HG03139 (cell line): ENCODE results near the gene DPEP1.
"Not testable (repeated sequence)": the region's sequence is repeated elsewhere in the genome, so short reads cannot be mapped to it uniquely, and the experiment has no call there.

ENCODE experiments used
- ATAC-seq: cut with Tn5 transposase; IDR thresholded peaks from one replicate; pipeline ENCODE4 v1.9.1; 2021; ENCODE audit not compliant: unreplicated experiment

The DPEP1 gene

DNA sequence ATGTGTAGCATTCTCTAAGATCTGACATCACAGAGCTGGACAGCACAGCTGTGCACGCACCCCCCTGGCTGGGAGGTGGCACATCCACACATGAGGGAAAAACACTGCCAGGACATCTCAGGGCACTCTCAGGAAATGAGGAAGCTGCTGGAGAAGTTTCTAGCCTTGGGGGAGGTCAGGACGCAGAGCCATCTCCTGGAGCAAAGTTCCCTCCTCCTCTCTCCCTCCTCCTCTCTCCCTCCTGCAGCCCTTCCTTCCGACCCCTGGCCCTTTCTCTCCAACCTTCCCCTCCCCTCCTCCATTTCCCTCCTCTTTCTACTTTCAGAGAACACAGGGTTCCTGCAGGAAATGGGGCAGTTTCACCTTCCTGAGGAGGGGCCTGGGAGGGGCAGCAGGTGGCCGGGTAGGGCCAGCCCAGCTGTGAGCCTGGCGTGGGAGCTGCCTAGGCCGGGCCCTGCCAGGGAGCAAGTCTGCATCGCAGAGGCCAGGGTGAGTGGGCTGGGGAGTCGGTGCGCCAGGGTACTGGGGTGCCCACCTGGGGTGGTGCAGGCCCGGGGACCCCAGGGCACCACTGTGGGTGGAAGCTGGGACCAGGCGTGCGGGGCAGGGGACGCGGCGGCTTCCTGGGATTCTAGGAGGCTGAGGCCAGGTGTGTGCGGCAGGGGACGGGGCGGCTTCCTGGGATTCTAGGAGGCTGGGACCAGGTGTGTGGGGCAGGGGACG is at the start of gene DPEP1:
Gene DPEP1, plus strand, starts transcription at position 412 of the 723 bp plus-strand sequence. CDS start 16,769 bp downstream, outside the sequence.
- no peak for ATAC-seq

DNA sequence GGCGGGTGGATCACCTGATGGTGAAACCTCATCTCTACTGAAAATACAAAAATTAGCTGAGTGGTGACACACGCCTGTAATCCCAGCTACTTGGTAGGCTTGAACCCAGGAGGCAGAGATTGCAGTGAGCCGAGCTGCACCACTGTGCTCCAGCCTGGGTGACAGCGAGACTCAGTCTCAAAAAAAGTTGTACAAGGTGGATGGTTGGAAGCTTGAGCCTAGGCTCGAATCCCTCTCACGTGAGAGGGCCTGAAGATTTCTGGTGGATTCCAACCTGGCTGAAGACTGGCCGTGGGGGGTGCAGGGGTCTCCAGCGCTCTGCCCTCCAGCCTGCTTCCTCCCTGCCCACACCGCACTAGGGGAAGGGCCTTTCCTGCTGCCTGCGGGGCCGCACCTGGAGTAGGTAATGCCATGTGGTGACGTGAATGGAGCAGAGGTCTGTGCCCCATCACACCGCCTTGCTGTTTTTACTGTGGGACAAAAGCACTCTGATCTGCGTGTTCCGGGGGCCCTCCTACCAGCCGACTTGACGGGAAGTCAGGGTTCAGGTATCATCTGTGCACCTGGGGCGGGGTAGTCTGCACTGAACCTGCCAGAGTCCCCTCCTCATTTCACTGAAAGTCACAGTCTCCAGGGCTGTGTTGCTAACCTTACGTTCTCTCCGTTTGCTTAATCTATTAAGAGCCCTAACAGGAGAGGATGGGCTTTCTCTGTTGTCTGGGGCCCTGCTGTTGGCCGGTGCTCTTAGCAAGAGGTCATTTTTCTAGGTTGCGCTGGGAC is 48.8 kb upstream of the DPEP1 start:
- ATAC-seq = no peak

DNA sequence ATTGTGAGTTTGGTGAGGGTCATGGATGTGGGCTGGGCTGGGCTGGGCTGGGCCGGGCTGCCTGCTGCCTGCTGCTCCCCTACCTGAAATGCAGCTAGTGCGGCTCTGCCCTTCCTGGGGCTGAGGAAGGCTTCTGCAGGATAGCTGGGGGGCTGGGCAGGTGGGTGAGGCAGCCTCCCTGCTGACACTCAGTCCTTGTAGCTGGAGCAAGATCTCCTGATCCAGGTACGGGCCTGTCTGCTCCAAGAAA is 48.3 kb upstream of the DPEP1 start:
- ATAC-seq = no peak

DNA sequence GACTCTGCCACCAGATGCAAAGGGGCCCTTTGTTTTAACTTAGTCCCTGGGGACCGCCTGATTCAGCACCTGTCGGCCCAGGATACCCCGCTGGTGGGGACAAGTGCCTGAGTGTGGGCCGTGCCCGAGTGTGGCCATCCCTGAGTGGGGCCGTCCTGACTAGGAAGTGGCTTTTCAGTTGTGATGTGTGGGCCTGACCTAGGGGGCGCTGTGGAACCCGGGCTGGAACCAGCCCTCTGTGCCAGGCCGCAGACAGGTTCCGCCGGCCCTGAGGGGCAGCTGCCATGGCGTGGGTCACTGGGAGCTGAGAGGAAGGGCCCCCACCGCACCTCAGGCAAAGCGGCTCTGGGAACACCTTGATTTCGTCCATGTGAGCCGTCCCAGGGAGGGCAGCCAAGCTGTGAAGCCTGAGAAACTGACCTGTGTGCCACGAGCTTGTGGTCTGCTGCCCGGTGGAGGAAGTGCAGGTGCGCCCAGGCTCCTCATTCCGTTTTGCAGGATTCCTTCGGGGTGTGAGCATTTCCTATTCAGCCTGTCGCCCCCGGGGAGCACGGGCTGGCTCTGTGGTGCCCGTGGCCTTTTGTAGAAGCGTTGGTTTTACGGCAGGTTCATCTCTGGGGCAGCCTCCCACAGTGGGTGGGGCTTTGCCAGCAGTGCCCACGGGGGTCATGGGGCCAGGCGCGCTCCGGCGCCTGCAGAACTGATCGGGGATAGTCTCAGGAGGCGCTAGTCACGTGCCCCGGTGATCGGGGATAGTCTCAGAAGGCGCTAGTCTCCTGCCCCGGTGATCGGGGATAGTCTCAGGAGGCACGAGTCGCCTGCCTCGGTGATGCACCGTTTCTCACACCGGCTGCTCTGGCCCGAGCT is 47.7 kb upstream of the DPEP1 start:
- ATAC-seq = no peak

DNA sequence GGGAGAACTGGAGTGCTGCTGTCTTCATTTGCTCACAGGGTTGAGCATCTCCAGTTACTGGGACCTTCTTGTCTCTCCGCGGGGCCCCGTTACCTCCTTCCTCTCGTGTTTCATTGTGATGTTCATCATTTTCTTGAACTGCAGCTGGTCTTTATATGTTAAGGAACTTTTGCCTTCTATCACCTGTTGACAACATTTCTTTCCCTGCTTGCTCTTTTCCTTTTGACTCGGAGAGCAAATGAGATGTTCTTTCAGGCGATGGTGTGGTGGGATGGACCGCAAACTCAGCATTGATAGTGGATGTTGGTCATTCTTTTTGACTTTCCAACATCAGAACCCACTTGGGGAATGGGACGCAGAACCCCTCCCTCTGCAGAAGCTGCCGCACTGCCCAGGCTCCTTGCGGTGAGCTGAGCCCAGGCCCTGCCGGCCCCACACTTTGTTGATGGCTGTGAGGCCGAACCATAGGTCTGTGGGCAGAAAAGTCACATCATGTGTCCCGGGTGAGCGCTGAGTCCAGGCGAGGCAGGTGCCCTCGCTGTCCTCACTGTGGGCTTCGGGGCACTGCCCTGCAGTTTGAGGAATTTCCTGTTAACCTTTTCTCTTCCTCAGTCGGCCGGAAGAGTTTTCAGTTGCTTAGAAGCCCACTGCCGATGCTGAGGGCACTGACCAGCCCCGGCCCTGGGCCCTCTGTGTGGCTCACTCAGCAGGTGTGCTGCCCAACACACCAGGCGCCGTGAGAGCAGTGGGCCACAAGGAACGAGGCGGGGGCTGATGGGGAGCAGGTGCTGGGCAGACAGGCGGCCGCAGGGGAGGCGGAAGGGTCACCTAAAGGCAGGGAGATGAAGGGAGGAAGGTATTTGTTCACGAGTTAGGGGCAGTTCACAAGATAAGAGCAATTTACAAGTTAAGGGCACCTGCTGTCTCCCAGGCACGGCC is 45.5 kb upstream of the DPEP1 start:
- no peak for ATAC-seq

DNA sequence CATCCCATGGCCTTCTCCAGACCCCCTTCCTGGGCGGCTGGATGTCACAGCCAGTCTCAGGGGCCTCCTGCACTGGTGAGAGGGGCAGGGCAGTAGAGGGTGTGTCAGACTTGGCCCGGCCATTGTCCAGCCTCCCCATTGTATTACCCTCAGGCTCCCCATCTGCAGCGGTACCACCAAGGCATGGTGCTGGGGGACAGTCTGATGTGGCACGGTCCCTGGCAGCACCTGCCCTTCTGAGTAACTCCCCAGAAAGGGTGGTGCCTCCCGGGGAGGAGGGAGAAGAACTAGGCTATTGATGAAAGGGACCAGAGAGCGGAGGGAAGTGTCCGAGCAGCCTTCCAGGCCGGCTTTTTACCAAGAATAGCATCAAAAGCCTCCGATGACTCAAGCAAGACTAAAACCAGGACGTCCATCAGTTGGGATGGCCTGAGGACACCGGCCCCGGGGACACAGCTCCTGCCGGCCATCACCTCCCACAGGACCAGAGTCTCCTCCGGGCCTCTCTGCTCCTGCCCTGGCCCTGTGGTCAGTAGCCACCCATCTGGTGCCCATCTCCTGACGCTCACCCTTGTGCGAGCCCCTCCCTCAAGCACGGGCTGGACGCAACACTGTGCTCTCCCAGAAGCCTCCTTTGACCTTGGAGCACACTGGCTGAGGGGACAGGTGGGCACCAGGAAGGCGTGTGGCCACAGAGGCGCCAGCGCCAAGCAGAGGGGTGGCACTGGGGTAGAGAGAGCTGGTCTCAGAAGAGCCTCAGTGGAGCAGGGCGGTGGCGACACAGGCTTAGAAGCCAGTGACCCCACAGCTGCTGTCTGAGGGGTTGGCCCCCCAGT is 43.7 kb upstream of the DPEP1 start:
- ATAC-seq = no peak

DNA sequence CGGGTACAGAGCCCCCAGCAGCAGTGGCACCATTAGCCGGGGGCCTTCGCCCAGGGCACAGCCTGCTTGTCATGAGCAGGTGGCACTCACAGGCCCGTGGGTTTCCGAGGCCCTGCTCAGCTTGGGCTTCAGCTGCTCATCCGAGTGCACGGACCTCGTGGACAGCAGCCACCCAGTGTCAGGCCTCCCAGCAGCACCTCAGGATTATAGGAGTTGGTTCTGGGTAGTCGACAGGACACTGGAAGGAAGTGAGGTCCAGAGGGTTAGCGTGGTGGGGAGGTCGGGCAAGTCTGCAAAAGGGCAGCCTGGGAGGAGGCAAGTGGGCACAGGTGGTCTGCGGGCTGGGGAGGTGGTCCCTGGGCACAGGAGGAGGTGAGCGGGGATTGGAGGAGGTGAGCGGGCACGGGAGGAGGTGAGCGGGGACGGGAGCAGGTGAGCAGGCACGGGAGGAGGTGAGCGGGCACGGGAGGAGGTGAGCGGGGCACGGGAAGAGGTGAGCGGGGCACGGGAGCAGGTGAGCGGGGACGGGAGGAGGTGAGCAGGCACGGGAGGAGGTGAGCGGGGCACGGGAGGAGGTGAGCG is 43.0 kb upstream of the DPEP1 start:
- ATAC-seq = no peak

DNA sequence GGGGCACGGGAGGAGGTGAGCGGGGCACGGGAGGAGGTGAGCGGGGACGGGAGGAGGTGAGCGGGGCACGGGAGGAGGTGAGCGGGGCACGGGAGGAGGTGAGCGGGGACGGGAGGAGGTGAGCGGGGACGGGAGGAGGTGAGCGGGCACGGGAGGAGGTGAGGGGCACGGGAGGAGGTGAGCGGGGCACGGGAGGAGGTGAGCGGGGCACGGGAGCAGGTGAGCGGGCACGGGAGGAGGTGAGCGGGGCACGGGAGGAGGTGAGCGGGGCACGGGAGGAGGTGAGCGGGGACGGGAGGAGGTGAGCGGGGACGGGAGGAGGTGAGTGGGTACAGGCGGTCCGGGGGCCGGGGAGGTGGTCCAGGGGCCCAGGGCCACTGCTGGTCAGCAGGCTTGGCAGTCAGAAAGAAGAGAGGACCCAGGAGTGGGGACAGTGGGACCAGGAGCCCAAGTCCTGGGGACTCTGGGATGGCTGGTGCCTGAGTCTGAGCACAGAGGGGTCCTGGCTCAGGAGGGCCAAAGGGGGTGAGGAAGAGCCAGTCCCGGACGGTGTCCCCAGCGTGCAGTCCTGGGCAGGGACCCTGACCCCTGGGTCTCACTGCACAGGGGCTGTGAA is 42.4 kb upstream of the DPEP1 start:
- ATAC-seq = not testable (repeated sequence)

DNA sequence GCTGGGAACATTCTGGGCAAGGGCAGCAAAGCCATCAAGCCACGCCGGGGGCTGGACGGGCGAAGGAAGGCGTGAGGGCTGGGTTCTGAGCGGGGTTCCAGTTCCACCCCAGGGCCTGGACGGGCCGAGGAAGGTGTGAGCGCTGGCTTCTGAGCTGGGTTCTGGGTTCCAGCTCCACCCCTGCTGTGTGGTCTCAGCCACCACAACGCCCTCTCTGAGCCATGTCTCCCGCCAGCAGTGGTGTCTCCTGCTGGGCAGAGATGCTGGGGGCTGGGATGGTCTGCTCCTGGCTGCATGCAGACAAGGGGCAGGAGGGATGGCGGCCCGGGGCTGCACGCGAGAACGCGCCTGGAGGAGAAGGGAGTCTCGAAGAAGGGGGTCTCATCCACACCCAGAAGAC is 41.8 kb upstream of the DPEP1 start:
- no peak for ATAC-seq

DNA sequence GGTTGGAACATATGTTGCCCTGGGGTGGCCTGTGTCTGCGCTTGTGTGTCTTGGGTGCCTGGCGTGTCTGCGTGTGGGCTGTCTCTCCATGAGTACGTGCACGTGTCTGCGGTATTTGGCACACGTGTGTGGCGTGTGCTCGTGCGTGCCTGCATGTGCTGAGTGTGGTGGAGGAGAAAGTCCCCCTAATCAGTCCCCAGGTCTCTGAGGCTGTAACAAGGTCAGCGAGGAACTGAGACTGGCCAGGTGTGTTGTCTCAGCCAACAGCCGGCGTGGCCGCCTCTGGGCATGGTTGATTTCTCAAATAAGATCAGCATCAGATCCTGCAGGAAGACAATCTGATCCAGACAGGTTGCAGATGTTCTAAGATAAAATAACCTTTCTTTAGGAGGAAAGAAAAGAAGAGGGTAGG is 41.4 kb upstream of the DPEP1 start:
- ATAC-seq = no peak

DNA sequence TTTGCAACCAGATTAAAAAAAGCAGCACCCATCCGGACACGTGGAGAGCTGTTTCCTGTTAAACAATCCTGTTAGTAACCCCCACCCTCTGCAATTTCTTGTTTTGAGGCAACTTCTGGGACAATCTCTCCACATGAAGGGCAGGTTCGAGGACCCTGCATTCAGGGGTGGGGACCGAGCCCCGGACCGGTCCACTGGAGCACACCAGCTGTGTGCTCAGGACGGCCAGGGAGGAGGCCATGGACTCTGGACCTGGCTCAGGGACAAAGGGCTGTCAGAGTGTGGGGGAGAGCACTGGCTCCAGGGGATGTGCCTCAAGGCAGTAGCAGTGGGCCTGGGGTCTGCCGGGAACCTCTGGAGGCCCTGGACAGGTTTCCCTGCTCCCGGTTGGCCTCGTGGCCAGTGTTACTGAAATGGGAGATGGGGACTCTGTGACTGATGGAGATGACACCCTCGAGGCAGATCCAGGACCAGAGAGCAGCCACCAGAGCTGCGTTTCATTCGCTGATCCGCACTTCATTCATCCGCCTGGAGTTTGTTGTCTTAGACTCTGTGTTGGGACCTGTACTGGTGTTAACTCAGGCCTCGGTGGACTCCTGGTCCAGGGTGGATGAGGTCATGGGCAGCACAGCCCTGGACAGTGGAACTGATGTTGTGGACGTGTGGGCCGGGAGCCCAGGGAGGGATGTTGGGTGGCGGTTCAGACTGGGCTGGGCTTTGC is 40.8 kb upstream of the DPEP1 start:
- no peak for ATAC-seq

DNA sequence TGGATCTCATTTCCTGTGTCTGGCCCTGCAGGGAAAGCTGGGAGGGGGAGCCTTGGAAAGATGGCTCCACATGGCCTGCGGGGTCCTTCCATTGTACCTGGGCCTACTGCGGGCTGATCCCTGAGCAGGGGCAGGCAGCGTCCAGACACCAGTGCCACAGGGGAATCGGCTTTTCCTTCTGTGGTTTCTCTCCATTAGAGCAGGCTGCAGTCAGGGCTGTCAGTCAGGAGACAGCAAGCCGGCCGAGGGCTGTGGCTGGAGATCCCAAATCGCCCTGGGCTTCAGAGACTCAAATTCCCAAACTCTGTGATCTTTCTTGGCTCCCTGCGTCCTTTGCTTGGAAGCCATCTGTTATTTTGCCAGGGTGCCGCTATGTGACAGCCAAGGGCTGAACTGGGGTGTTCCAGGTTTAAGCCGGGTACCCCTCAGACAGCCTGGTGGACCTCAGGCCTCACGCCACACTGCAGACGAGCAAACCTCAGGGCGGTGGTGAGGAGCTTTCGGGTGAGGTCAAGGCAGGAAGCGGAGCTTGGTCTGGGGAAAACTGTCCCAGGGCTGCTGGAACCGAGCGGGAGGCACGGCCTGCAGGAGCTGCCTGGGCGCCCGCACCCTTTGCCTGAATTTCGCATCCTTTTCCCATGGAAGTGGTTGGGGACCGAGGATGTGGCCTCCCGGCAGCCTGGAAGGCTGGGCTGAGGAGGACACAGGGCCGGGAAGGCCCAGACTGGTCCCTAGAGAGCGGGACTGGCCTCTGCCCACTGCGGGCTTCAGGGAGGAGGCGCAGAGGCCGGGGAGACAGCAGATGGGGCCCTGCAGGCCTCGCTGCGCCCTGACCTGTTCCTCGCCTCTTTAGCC is 39.4 kb upstream of the DPEP1 start:
- ATAC-seq = no peak

DNA sequence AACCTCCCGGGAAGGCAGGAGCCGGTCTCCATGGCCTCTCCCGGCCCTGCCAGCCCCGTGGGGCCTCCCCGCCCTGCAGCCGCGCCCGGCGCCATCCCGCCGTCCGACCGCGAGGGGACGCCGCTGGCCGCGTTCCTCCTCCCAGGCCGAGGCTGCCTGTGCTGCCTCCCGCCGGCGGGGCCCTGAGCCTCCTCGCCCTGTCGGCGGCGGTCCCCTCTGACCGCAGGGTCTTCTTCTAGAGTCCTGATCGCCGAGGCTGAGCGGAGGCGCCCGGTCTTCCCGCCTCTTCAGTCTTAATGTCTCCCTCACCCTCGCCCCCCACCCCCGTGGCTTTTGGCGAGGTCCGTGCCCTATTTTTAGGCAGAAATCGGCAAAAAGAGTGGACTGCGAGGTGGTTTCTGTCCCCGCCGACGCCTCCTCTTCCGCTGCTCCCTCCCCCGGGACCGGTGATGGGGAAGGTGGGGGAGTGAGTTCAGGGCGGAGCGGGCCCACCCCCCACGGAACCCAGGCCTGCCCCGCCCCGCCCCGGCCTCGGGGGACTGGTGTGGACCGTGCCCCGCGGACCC is 38.7 kb upstream of the DPEP1 start:
- no peak for ATAC-seq

DNA sequence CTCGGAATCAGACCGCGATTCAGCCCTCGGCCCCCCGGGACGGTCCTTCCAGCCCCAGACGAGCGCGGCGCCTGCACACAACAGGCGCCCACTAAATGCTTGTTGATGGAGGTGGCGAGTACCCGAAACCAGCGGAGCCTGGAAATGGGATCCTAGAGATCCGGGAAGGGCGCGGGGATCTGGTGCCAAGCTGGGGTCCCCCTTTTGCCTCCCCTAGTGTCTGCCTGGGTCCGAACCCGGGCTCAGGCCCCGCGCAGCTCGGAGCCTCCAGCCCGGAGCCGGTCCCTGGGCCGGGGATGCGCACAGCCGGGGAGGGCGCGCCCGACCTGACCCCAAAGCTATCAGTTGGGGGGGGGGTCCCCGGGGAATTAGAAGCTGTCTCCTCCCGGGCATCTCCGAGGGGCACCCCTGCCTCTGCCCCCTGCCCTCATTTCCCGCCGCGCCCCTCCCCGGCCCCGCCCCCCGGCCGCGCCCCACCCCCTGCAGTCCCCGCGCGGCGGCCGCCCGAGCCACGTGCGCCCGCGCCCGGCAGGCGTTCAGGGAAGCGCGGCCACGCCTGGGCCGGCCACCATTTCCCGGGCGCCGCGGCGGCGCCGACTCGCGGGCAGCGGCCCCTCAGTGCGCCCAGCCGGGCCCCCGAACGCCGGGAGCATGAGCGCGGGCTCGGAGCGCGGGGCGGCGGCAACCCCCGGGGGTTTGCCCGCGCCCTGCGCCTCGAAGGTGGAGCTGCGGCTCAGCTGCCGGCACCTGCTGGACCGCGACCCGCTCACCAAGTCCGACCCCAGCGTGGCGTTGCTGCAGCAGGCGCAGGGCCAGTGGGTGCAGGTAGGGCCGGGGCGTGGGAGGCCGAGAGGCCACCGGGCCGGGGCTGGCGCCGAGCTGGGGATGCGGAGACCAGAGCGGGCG is 37.9 kb upstream of the DPEP1 start, which contains the start of gene CPNE7:
Gene CPNE7, plus strand, starts transcription at position 512 of the 906 bp plus-strand sequence. Its CDS starts 140 bp downstream, at position 652.
- no peak for ATAC-seq

DNA sequence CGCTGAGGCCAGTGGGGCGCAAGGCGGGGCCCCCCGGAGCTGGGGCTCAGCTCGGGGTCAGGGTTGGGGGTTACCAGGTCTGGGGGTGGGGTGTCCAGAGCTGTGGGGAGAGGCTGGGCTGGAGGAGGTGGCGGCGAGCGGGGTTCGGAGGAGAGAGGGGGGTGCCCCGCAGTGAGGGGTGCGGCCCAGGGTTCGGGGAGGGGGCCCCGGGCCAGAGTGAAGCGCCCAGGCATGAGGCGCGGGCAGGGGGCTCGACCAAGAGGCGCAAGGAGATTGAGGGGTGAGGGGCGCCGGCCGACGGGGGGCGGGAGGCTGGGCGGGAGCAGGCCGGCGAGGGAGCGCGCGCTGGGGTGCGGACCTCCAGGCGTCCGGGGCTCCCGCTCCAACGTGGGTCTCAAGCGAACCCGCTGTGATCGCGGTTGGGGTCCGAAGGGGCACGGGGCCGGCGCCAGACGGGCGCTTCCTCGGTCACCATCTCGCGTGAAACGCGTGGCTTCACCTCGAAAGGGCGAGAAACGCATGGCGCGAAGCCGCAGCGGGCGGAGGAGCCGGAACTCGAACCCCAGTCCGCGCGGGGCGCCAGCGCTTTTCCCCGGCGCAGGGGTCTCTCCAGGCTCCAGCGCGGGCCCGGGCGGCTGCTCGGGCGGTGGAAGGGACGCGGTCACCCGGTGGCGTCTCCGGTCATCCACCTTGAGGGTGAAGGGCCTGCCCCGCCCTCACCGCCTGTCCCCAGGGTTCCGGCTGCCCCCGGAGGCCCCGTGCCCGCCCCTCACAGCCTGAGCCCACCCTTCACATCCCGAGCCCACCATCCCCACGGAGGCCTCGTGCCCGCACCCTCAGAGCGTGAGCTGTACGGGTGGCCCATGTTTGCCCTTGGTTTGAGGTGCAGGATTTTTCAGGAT is 37.0 kb upstream of the DPEP1 start:
- ATAC-seq = no peak
